ENCODE data around the gene EZH2.

The EZH2 gene

GRCh38 chr7:148884049-148884298 lies at the start of gene EZH2:
EZH2 (minus strand) TSS chr7:148884291; CDS start chr7:148847298, 36,993 bp downstream.
- no peak for DNase-seq (ENCODE audit: low read depth)

GRCh38 chr7:148931470-148931869 lies 47.4 kb upstream of the EZH2 start:
- DNase-seq (ENCODE audit: low read depth), result no peak

- DNase-seq (ENCODE audit: low read depth), result no peak
These were observed 46.2 kb upstream of the EZH2 start for GRCh38 chr7:148930335-148930734.

GRCh38 chr7:148929176-148929575 lies 45.1 kb upstream of the EZH2 start:
- no peak for DNase-seq (ENCODE audit: low read depth)

GRCh38 chr7:148927123-148928045 lies 43.3 kb upstream of the EZH2 start:
- no peak for DNase-seq (ENCODE audit: low read depth)

GRCh38 chr7:148925836-148926235 lies 41.7 kb upstream of the EZH2 start:
- no peak for DNase-seq (ENCODE audit: low read depth)

- no peak for DNase-seq (ENCODE audit: low read depth)
These were observed 39.9 kb upstream of the EZH2 start for GRCh38 chr7:148924011-148924410.

- DNase-seq (ENCODE audit: low read depth), result no peak
These were observed 37.7 kb upstream of the EZH2 start for GRCh38 chr7:148921806-148922205.

- no peak for DNase-seq (ENCODE audit: low read depth)
These were observed 37.1 kb upstream of the EZH2 start for GRCh38 chr7:148921189-148921588.

GRCh38 chr7:148919859-148920258 lies 35.8 kb upstream of the EZH2 start:
- no peak for DNase-seq (ENCODE audit: low read depth)

- no peak for DNase-seq (ENCODE audit: low read depth)
These were observed 34.0 kb upstream of the EZH2 start for GRCh38 chr7:148918058-148918596.

GRCh38 chr7:148916186-148916585 lies 32.1 kb upstream of the EZH2 start:
- DNase-seq (ENCODE audit: low read depth), result no peak

GRCh38 chr7:148915211-148915610 lies 31.1 kb upstream of the EZH2 start:
- no peak for DNase-seq (ENCODE audit: low read depth)

- DNase-seq (ENCODE audit: low read depth), result no peak
These were observed 30.2 kb upstream of the EZH2 start for GRCh38 chr7:148914208-148914777.

GRCh38 chr7:148912758-148913541 lies 28.9 kb upstream of the EZH2 start:
- DNase-seq (ENCODE audit: low read depth), result no peak

GRCh38 chr7:148912151-148912550 lies 28.1 kb upstream of the EZH2 start:
- DNase-seq (ENCODE audit: low read depth), result no peak

GRCh38 chr7:148911626-148912025 lies 27.5 kb upstream of the EZH2 start:
- no peak for DNase-seq (ENCODE audit: low read depth)

GRCh38 chr7:148909568-148909967 lies 25.5 kb upstream of the EZH2 start:
- no peak for DNase-seq (ENCODE audit: low read depth)

- DNase-seq (ENCODE audit: low read depth), result no peak
These were observed 22.8 kb upstream of the EZH2 start for GRCh38 chr7:148906707-148907498.

- DNase-seq (ENCODE audit: low read depth), result no peak
These were observed 21.1 kb upstream of the EZH2 start for GRCh38 chr7:148905093-148905666.

- no peak for DNase-seq (ENCODE audit: low read depth)
These were observed 19.4 kb upstream of the EZH2 start for GRCh38 chr7:148903504-148903903.

GRCh38 chr7:148901178-148901577 lies 17.1 kb upstream of the EZH2 start:
- DNase-seq (ENCODE audit: low read depth), result no peak
